Central memory CD8-positive, alpha-beta T cell (primary cell): ENCODE data around the gene SEMA7A.
A peak's percentile ranks its signal among the peaks of the same experiment; 100 is the strongest.
"Not testable (repeated sequence)": the region's sequence is repeated elsewhere in the genome, so short reads cannot be mapped to it uniquely, and the experiment has no call there.

ENCODE experiments used
- ATAC-seq: fragments of 150-1000 bp; cut with Tn5 transposase; replicated peaks from 2 replicates; pipeline ENCODE4 v1.10.0; 2022; ENCODE audit warnings: mild to moderate bottlenecking, moderate FRiP score, moderate number of reproducible peaks; ENCODE audit not compliant: poor library complexity, severe bottlenecking; ENCODE audit errors: extremely low read depth
- DNase-seq, 2 donors: peaks; one replicate each; pipeline ENCODE4 v3.0.0; 2021; ENCODE audit warnings: low spot score in 2 of 2
- H3K27ac Mint-ChIP-seq: one replicate; pipeline ENCODE4 v1.8.0; 2022; ENCODE audit warnings: low read depth, mild to moderate bottlenecking, moderate library complexity, mixed read lengths
- H3K27me3 Mint-ChIP-seq: one replicate; pipeline ENCODE4 v1.8.0; 2022; ENCODE audit warnings: mixed read lengths
- H3K36me3 Mint-ChIP-seq: one replicate; pipeline ENCODE4 v1.8.0; 2022; ENCODE audit warnings: mild to moderate bottlenecking, moderate library complexity, mixed read lengths; ENCODE audit not compliant: insufficient read depth
- H3K4me1 Mint-ChIP-seq: one replicate; pipeline ENCODE4 v1.8.0; 2022; ENCODE audit warnings: mixed read lengths
- H3K4me3 Mint-ChIP-seq: one replicate; pipeline ENCODE4 v1.8.0; 2022; ENCODE audit warnings: mild to moderate bottlenecking, moderate library complexity, mixed read lengths
- H3K9me3 Mint-ChIP-seq: one replicate; pipeline ENCODE4 v1.8.0; 2022; ENCODE audit warnings: mixed read lengths

SEMA7A gene

GRCh38 chr15:74460871-74461846 is 27.4 kb upstream of the SEMA7A start, which contains the start of gene UBL7:
Gene UBL7 (minus strand): TSS chr15:74461160. CDS start chr15:74458867, 2,293 bp downstream.
- Mint-ChIP-seq H3K36me3 (peaks cover 13% of the 10 kb centered on the region), H3K27me3 (no peaks in the 10 kb centered on the region), H3K9me3 (no peaks in the 10 kb centered on the region), H3K27ac (peak within 1 kb of the TSS; percentile 67), H3K4me3 (peak within 1 kb of the TSS; percentile 94), H3K4me1 (peaks cover 43% of the 10 kb centered on the region)
- DNase-seq (peak; percentile 89 to 92), ATAC-seq (peak; percentile 100)

DNA sequence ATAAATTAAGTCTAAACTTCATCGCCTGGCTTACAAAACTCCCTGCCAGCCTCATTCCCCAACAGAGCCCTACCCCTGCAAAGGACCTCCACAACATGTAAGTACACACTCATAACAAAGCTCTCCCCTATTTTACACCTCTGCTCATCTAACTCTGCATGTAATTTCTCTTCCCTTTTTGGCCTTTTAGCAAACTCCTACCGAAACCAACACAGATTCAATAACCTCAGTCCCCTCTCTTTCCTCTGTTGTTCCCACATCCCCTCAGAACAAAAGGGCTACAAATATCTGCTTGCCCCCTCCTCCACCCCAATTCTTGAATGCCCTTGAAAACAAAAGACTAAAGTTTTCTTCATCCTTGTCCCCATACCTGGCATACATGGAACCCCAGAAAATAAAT is 26.5 kb upstream of the SEMA7A start:
- Mint-ChIP-seq H3K4me1 (peaks cover 43% of the 10 kb centered on the region), H3K27me3 (no peaks in the 10 kb centered on the region), H3K36me3 (peaks cover 20% of the 10 kb centered on the region), H3K4me3 (peak overlapping the region; percentile 94), H3K9me3 (no peaks in the 10 kb centered on the region), H3K27ac (peak overlapping the region; percentile 67)
- ATAC-seq, result no peak
- no peak for DNase-seq

DNA sequence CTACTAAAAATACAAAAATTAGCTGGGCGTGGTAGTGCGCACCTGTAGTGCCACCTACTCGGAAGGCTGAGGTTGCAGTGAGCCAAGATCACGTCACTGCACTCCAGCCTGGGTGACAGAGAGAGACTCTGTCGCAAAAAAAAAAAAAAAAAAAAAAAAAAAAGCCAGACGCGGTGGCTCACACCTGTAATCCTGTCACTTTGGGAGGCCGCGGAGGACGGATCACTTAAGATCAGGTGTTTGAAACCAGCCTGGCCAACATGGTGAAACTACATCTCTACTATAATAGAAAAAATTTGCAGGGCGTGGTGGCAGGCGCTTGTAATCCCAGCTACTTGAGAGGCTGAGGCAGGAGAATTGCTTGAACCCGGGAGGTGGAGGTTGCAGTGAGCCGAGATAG is 26.0 kb upstream of the SEMA7A start:
- peaks cover 20% of the 10 kb centered on the region for H3K36me3 Mint-ChIP-seq
- peaks cover 43% of the 10 kb centered on the region for H3K4me1 Mint-ChIP-seq
- not testable (repeated sequence) for ATAC-seq, H3K9me3 Mint-ChIP-seq, H3K27me3 Mint-ChIP-seq, DNase-seq
- peak overlapping the region; percentile 94 for H3K4me3 Mint-ChIP-seq
- H3K27ac Mint-ChIP-seq, result peak overlapping the region; percentile 67

- Mint-ChIP-seq H3K4me1 (peaks cover 34% of the 10 kb centered on the region), H3K4me3 (no peak overlapping the region)
Measured at GRCh38 chr15:74458473-74458872, 24.7 kb upstream of the SEMA7A start.

GRCh38 chr15:74457036-74457435 is 23.3 kb upstream of the SEMA7A start:
- H3K4me1 Mint-ChIP-seq, result peaks cover 26% of the 10 kb centered on the region

More at GRCh38 chr15:74458473-74458872, 24.7 kb upstream of the SEMA7A start:
- Mint-ChIP-seq H3K27ac (no peak overlapping the region), H3K9me3 (no peaks in the 10 kb centered on the region), H3K36me3 (peaks cover 21% of the 10 kb centered on the region), H3K27me3 (no peaks in the 10 kb centered on the region)
- no peak for ATAC-seq
- DNase-seq, result no peak

DNA sequence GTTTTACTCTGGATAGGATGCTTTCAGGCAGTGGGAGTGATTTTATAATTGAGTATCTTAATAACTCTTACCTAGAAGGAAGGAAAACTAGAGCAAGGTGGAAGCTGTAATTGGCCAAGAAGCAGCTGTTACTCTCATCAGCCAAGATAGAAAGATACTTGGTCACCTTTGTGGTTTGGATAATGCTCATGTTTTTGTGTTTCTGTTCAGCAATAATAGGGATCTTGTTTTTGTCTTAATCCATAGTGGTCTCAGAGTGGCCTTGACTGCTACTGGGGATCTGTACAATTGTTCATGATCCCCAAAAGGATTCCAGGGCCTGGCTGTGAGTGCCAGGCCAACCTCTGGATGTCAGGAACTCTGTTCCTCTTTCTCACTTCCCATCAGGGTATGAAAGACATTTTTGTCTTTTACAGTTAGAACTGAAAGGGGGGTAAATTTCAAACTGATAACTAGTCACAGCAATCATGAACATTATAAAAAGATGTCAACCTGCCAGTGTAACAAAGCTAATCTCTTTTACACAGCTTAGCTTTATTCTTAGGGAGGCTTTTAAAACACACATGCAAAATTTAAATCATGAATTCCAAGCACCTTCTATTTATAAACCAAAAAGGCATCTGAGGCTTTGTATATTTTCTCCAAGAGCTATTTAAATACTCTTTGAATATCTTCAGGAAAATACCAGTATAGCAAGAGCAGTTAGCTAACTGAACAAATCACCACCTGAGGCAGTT is 21.2 kb upstream of the SEMA7A start:
- ATAC-seq (no peak), DNase-seq (no peak)
- Mint-ChIP-seq H3K9me3 (no peaks in the 10 kb centered on the region), H3K27ac (no peak overlapping the region), H3K4me3 (no peak overlapping the region), H3K27me3 (no peaks in the 10 kb centered on the region), H3K36me3 (peaks cover 29% of the 10 kb centered on the region), H3K4me1 (peaks cover 10% of the 10 kb centered on the region)

More at GRCh38 chr15:74457036-74457435, 23.3 kb upstream of the SEMA7A start:
- H3K9me3 Mint-ChIP-seq, DNase-seq, H3K4me3 Mint-ChIP-seq, ATAC-seq, H3K27me3 Mint-ChIP-seq, H3K27ac Mint-ChIP-seq: not testable (repeated sequence)
- peaks cover 30% of the 10 kb centered on the region for H3K36me3 Mint-ChIP-seq

DNA sequence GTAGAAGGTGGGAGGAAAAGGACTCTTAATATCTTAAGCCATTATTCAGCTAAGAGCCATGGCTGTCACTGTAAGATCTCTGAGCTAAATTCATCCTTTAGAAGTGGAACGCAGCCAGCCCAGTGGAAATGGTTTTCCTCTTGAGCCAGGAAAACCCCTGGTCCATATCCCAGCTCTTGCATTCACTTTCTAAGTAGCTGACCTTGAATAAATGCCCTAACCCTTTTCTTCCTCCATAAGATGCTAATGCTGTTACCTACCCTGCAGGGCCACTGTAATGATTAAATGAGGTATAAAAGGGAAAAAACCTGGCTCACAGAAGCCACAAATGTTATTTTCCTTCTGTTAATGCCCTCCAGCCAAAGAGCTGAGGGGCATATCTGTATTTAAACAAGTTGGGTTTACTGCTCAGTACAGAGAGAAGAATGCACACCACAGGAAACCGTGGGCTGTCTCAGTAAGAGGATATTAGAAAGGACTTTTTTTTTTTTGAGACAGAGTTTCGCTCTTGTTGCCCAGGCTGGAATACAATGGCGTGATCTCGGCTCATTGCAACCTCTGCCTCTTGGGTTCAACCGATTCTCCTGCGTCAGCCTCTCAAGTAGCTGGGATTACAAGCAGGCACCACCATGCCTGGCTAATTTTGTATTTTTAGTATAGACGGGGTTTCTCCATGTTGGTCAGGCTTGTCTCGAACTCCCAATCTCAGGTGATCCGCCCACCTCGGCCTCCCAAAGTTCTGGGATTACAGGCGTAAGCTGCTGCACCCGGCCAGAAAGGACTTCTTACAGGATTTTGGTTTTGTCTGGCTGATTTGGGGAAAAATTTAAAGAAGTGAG is 20.4 kb upstream of the SEMA7A start:
- H3K27ac Mint-ChIP-seq, result no peak overlapping the region
- peaks cover 8% of the 10 kb centered on the region for H3K4me1 Mint-ChIP-seq
- DNase-seq (no peak), ATAC-seq (no peak)
- peaks cover 35% of the 10 kb centered on the region for H3K36me3 Mint-ChIP-seq
- no peaks in the 10 kb centered on the region for H3K9me3 Mint-ChIP-seq
- H3K27me3 Mint-ChIP-seq, result no peaks in the 10 kb centered on the region
- H3K4me3 Mint-ChIP-seq, result no peak overlapping the region

GRCh38 chr15:74451861-74452835 is 18.4 kb upstream of the SEMA7A start:
- Mint-ChIP-seq H3K27ac (no peak overlapping the region), H3K27me3 (no peaks in the 10 kb centered on the region), H3K4me1 (no peaks in the 10 kb centered on the region), H3K36me3 (peaks cover 36% of the 10 kb centered on the region), H3K9me3 (no peaks in the 10 kb centered on the region), H3K4me3 (no peak overlapping the region)
- no peak for ATAC-seq
- no peak for DNase-seq

DNA sequence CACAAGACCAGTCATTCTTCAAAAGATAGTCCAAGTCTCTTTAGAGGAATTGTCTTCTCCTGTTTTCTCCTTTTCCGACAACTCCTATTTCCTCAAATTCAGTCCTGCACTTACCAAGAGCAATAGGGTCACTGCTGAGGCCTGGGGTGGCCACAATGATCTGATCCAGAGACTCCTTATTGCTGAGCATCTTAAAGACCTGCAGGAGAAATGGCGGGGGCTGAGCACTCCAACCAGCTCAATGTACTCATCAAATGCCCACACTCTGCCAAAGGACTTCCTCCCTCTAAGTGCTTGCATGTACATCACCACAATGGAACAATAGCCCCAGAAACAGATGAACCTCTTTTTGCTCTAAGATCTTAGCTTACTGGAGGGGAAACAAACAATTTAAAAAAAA is 17.6 kb upstream of the SEMA7A start:
- Mint-ChIP-seq H3K36me3 (peaks cover 38% of the 10 kb centered on the region), H3K4me1 (no peaks in the 10 kb centered on the region), H3K4me3 (no peak overlapping the region), H3K9me3 (no peaks in the 10 kb centered on the region), H3K27me3 (no peaks in the 10 kb centered on the region), H3K27ac (no peak overlapping the region)
- no peak for ATAC-seq
- no peak for DNase-seq

- Mint-ChIP-seq H3K9me3 (no peaks in the 10 kb centered on the region), H3K27me3 (no peaks in the 10 kb centered on the region), H3K36me3 (peaks cover 33% of the 10 kb centered on the region), H3K4me3 (no peak overlapping the region), H3K27ac (no peak overlapping the region), H3K4me1 (no peaks in the 10 kb centered on the region)
- DNase-seq, result no peak
- ATAC-seq, result no peak
Measured at GRCh38 chr15:74449643-74450205, 16.0 kb upstream of the SEMA7A start.

GRCh38 chr15:74449095-74449494 is 15.3 kb upstream of the SEMA7A start:
- Mint-ChIP-seq H3K4me3 (no peak overlapping the region), H3K4me1 (no peaks in the 10 kb centered on the region), H3K27me3 (no peaks in the 10 kb centered on the region), H3K27ac (no peak overlapping the region), H3K9me3 (no peaks in the 10 kb centered on the region), H3K36me3 (peaks cover 31% of the 10 kb centered on the region)
- no peak for ATAC-seq
- no peak for DNase-seq
